ENCODE data around the gene RGS10.
"Not testable (repeated sequence)": the region's sequence is repeated elsewhere in the genome, so short reads cannot be mapped to it uniquely, and the experiment has no call there.

RGS10 gene, protein sequence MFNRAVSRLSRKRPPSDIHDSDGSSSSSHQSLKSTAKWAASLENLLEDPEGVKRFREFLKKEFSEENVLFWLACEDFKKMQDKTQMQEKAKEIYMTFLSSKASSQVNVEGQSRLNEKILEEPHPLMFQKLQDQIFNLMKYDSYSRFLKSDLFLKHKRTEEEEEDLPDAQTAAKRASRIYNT

DNA sequence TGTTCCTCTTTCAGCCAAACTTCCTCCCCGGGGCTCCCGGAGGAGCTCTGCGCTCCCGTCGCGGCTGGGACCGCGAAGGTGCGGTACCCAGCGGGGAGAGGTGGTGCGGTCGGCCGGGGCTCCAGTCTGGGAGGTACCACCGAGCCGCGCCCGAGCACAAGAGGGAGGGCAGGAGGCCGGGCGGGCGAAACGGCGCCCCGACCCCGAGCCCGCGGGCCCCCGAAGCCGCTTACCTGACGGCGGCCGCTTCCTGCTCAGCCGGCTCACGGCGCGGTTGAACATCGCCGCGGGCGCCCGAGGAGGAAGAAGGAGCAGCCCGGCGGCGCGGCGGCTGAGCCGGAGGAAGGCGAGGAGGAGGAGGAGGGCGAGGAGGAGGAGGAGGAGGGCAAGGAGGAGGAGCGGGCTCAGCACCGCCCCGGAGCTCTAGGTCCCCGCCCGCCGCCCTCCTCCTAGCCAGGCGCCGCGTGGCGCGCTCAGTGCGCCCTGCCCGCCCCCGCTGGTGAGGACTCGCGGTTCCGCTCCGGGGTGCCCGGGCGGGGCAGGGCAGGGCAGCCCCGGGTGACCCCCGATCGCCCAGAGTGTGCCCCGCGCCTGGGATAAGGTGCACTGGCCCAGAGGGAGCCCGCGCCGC is at the start of gene RGS10:
Gene RGS10 (minus strand): TSS at position 363 of the 631 bp plus-strand sequence. CDS start 81 bp downstream, at position 282.
- DNase-seq (ENCODE audit: low read depth in 2 of 2) = peak; percentile 78 to 81

- DNase-seq (ENCODE audit: low read depth in 2 of 2) = no peak
Measured at GRCh38 chr10:119588071-119588470, 45.6 kb upstream of the RGS10 start.

GRCh38 chr10:119578355-119578754 is 35.8 kb upstream of the RGS10 start:
- DNase-seq (ENCODE audit: low read depth in 2 of 2) = no peak

DNA sequence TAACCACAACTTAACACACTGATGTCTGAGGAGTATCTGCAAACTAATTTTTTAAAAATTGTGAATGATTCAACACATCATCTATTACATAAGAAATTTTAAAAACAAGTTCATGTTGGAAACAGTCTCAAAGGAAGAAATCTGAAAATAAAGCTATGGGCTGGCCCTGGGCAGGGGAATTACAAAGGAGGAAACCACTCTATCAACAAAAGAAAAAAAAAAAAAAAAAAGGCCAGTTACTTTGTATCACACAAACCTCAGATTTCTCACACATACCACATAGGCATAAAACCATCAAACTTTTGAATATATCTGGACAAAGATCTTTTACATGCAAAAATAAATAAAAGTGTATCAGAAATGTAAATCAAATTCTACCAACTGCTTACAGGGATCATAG is 33.5 kb upstream of the RGS10 start:
- no peak for DNase-seq (ENCODE audit: low read depth in 2 of 2)

DNA sequence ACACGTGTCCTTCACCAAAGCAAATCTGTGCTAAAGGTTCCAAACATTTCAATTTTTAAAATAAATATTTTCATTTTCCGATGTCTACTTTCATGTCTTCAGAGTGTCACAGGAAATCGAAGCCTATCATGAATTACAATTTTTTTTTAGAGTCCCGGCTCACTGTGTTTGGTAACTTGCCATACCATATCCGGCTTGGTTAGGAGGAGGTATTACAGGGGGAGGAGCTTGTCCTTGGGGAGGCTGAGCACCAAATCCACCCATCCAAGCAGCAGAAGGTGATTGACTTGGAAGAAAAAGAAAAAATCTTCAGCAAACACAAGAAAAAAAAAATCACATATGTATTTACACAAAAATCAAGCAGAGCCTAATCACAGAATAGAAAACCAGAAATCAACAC is 33.0 kb upstream of the RGS10 start:
- no peak for DNase-seq (ENCODE audit: low read depth in 2 of 2)

- DNase-seq (ENCODE audit: low read depth in 2 of 2) = no peak
Measured at GRCh38 chr10:119567978-119568377, 25.5 kb upstream of the RGS10 start.

DNA sequence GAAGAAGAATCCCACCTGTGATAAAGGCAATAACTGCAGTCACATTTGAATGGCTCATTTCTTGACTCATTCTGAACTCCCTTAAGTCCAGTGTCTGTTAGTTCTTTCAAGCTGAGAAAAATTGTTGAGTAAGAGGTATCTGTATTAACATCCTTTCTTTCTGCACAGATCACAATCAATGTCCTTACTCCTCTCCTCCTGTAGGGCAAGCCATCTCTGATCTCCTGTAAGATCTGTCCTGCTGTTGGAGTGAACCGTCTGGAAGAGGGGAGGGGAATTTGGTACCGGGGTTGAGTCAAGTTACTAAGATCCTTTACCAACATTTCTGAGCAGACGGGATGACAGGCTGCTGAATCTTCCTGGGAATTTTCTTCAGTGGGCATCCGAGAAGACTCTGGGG is 19.6 kb upstream of the RGS10 start:
- DNase-seq (ENCODE audit: low read depth in 2 of 2) = no peak

GRCh38 chr10:119559511-119559910 is 17.0 kb upstream of the RGS10 start:
- DNase-seq (ENCODE audit: low read depth in 2 of 2) = not testable (repeated sequence)

GRCh38 chr10:119556081-119556480 is 13.6 kb upstream of the RGS10 start:
- not testable (repeated sequence) for DNase-seq (ENCODE audit: low read depth in 2 of 2)

GRCh38 chr10:119555178-119555784 is 12.8 kb upstream of the RGS10 start:
- DNase-seq (ENCODE audit: low read depth in 2 of 2) = no peak

GRCh38 chr10:119550827-119551226 is 8.3 kb upstream of the RGS10 start:
- DNase-seq (ENCODE audit: low read depth in 2 of 2) = no peak

GRCh38 chr10:119549247-119549999 is 6.9 kb upstream of the RGS10 start:
- no peak for DNase-seq (ENCODE audit: low read depth in 2 of 2)

- DNase-seq (ENCODE audit: low read depth in 2 of 2) = no peak
Measured at GRCh38 chr10:119546009-119546408, 3.5 kb upstream of the RGS10 start.

DNA sequence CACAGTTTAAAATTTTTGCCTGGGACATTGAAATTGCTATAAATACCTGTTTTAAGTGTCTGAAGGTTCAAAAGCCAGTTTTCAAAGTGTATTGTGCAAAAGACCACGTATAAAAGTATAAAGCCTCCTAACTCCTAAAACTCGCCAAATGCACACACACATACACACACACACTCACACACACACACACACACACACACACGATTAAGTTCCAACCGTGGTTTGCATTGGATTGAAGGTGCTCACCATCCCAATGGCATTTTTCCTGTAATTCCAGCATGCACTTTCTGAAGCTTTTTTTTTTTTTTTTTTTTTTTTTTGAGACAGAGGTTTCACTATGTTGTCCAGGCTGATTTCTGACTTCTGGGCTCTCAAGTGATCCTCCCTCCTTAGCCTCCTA is 2.8 kb upstream of the RGS10 start:
- no peak for DNase-seq (ENCODE audit: low read depth in 2 of 2)

GRCh38 chr10:119543814-119544642 is 1.5 kb upstream of the RGS10 start:
- DNase-seq (ENCODE audit: low read depth in 2 of 2) = no peak

DNA sequence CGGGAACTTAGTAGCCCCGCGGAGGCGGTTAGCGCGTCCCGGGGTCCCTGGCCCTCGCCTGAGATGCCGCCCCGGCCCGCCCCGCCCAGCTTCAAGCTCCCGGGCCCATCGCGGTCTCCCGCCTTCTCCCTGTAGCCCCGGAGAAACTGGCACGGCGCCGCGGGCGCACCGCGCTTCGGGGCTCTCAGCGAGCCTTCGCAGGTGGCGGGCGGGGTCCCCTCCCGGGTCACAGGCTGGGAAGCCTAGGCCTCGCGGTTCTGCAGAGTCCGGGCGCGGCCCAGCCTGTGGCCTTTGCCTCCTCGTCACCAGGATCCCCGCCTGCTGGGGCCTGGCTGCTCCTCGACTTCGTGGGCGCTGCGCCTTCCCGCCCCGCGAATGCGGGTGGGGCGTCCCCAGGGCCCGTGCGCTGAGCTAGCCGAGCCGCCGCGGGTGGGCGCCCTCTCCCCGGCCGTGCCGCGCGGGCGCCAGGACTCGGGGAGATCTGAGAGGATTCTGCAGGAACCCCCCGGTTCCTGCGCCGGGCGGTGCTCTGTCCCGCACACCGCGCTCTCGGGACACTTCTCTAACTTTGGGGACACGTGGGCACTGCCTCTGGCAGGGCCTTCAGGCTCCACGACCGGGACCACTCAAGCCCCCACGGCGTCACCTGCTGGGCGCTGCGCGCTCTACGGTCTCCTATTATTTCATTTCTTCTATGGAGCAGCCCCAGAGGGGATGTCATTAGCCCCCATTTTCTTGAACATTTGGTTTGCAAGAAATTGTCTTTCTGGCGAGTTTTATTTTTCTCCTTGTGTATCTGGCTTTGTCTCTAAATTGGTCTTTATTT is 682 bp upstream of the RGS10 start:
- peak; percentile 41 to 45 for DNase-seq (ENCODE audit: low read depth in 2 of 2)

GRCh38 chr10:119541459-119542356 is 811 bp downstream of the RGS10 start:
- peak; percentile 57 to 65 for DNase-seq (ENCODE audit: low read depth in 2 of 2)

GRCh38 chr10:119541046-119541445 is 1.5 kb downstream of the RGS10 start:
- DNase-seq (ENCODE audit: low read depth in 2 of 2) = no peak

GRCh38 chr10:119540038-119540437 is 2.5 kb downstream of the RGS10 start:
- no peak for DNase-seq (ENCODE audit: low read depth in 2 of 2)

DNA sequence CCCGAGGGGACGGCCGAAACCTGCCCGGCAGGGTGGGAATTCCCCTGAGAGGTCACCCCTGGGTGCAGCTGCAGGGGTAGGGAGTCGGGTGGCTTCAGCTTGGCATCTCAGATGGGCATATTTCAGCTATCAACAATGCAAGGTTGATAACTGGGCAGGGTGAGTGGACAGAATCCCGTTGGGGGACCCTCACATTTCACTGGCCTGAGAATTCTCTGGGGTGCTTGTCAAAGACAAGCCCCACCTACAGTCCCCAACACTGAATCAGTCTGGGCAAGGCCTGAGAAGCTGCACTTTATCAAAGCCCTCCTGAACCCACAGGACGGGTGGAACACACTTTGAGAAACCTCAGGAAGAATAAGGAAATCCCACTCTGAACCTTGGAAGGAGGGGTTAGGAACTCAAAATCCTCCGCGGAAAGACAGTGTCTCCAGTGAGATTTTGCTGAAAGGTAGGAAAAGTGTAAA is 3.1 kb downstream of the RGS10 start:
- no peak for DNase-seq (ENCODE audit: low read depth in 2 of 2)

All from stimulated activated CD8-positive, alpha-beta memory T cell treated with anti-CD3 and anti-CD28 coated beads, Interleukin-2, amount 100 ng/mL, for 48 hours (primary cell).